DMS53 treated with DMSO at 0.1 percent for 48 hours (cell line): ENCODE data around the gene KLHL18.

Experiments used
- DNase-seq: peaks from one replicate; lab custom pipeline; 2025; ENCODE audit not compliant: unreplicated experiment; lab: John Stamatoyannopoulos, UW

The KLHL18 gene

GRCh38 chr3:47392933-47393332 is 110.2 kb downstream of the KLHL18 start:
- no peak for DNase-seq

DNA sequence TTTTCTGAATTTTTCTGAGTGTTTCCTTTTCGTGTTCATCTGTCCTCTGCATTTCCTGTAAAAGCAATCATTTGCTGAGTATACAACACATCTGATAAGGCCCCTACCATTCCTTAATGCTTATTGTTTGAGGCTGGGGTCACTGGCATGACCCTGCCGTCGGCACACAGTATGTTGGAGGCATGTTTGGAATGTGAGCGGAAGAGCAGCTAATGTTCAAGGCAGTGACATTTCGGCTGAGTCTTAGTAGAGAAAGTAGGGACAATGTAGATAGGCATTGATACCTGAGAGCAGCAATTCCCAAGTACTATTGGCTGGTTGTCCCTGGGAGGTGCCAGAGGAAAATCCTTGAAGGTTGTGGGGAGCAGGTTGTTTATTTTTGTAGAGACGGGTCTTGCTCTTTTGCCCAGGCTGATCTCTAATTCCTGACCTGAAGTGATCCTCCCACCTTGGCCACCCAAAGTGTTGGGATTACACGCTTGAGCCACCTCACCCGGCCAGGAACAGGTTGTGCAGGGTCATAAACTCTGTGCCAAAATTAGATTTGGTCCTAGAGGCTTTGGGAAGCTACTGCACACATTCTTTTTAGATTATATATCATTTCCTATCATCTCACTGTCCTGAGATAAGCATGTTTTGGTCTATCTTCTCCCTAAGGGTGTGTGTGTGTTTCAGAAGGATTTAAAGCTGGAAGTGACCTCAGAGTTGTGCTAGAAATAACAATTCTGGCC is 111.6 kb downstream of the KLHL18 start:
- DNase-seq, result no peak

DNA sequence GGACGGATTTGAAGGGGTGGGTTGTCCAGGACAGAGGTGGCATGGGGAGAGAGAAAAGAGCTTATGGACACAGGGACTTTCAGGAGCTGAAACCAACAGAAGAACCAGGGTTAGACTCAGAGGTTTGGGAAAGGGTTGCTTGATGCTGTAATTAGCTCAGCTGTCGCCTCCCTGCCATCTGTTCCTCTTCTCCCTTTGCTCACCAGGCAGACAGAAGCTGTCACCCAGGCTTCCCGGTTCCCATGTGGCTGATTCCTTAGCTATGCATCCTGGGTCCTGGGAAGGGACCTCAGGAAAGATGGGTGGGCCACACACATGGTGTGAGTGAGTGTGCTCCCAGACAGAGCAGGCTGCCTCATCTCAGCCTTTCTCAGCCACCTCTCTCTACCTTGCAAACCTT is 112.1 kb downstream of the KLHL18 start:
- no peak for DNase-seq
